IMR-90 (cell line): ENCODE measurements around the gene GNG12. TPM values are rescaled to one million over a fixed set of nuclear protein-coding genes. Genes with fewer than 3 reads are reported as not detected.

ENCODE experiments used
- ATAC-seq: fragments of 200-7000 bp; cut with Tn5 transposase; 2 replicates; pipeline ENCODE4 v1.9.1; 2020; ENCODE audit warnings: low read depth, mild to moderate bottlenecking, moderate library complexity
- BruUV-seq: library from RNA; stranded (reverse); fragments of 400-500 nt; replicated peaks from 2 replicates; lab custom pipeline; 2021; lab: Mats Ljungman, UMichigan
- CTCF ChIA-PET: fragments of 300-600 bp; formaldehyde crosslinking; extraction: SDS; loops from one replicate; lab custom pipeline; 2021; ENCODE audit warnings: antibody characterized with exemption; lab: Yijun Ruan, JAX
- POLR2A ChIA-PET: fragments of 300-600 bp; sonication (Branson Sonifier 250); formaldehyde crosslinking; loops from one replicate; lab custom pipeline; 2022; ENCODE audit warnings: antibody characterized with exemption; ENCODE audit not compliant: unreplicated experiment; lab: Charles Lee
- DNase-seq: peaks from one replicate; pipeline ENCODE4 v3.0.0; 2013
- H2AFZ ChIP-seq: replicated peaks from 2 replicates; pipeline ENCODE3; 2013; ENCODE audit warnings: low read length, mild to moderate bottlenecking; ENCODE audit not compliant: poor library complexity
- H2AK5ac ChIP-seq: 2 replicates; pipeline ENCODE4 v1.6.1; 2013; ENCODE audit warnings: low read depth, low read length, inconsistent platforms
- H2AK9ac ChIP-seq: replicated peaks from 2 replicates; pipeline ENCODE3; 2013; ENCODE audit warnings: mild to moderate bottlenecking, low read depth, low read length, moderate library complexity; ENCODE audit not compliant: poor library complexity
- H2BK120ac ChIP-seq: 2 replicates; pipeline ENCODE4 v1.6.1; 2013; ENCODE audit warnings: low read depth, low read length, inconsistent platforms
- H2BK15ac ChIP-seq: 3 replicates; pipeline ENCODE4 v1.6.1; 2013; ENCODE audit warnings: low read depth, low read length, inconsistent platforms
- H2BK20ac ChIP-seq: 2 replicates; pipeline ENCODE4 v1.6.1; 2013; ENCODE audit warnings: low read depth, mild to moderate bottlenecking, inconsistent platforms, low read length, moderate library complexity
- H2BK5ac ChIP-seq: 2 replicates; pipeline ENCODE4 v1.6.1; 2013; ENCODE audit warnings: mild to moderate bottlenecking, low read depth, low read length, inconsistent platforms; ENCODE audit not compliant: poor library complexity, severe bottlenecking
- H3K14ac ChIP-seq: replicated peaks from 2 replicates; pipeline ENCODE4 v1.6.1; 2013; ENCODE audit warnings: low read depth, low read length, inconsistent platforms
- H3K18ac ChIP-seq: 2 replicates; pipeline ENCODE4 v1.6.1; 2013; ENCODE audit warnings: low read depth, low read length, control low read depth
- H3K23ac ChIP-seq: 2 replicates; pipeline ENCODE4 v1.6.1; 2013; ENCODE audit warnings: low read depth, low read length, inconsistent platforms
- H3K27ac ChIP-seq: 2 replicates; pipeline ENCODE4 v1.5.1; 2013; ENCODE audit warnings: mild to moderate bottlenecking, control low read depth, low read length; ENCODE audit not compliant: insufficient read depth
- H3K27me3 ChIP-seq: 2 replicates; pipeline ENCODE4 v1.6.1; 2013; ENCODE audit warnings: low read length; ENCODE audit not compliant: control insufficient read depth, insufficient read depth
- H3K36me3 ChIP-seq: 2 replicates; pipeline ENCODE4 v1.6.1; 2013; ENCODE audit warnings: low read length, mixed read lengths; ENCODE audit not compliant: control insufficient read depth, insufficient read depth
- H3K4ac ChIP-seq: 2 replicates; pipeline ENCODE4 v1.6.1; 2013; ENCODE audit warnings: low read depth, low read length, inconsistent platforms
- H3K4me1 ChIP-seq: 2 replicates; pipeline ENCODE4 v1.6.1; 2013; ENCODE audit warnings: low read length, mixed read lengths; ENCODE audit not compliant: control insufficient read depth, insufficient read depth
- H3K4me2 ChIP-seq: 2 replicates; pipeline ENCODE4 v1.6.1; 2013; ENCODE audit warnings: low read depth, mild to moderate bottlenecking, control low read depth, low read length, moderate library complexity
- H3K4me3 ChIP-seq: 2 replicates; pipeline ENCODE4 v1.5.1; 2013; ENCODE audit warnings: low read depth, mild to moderate bottlenecking, control low read depth, low read length, moderate library complexity; ENCODE audit not compliant: insufficient read depth
- H3K56ac ChIP-seq: 2 replicates; pipeline ENCODE4 v1.6.1; 2013; ENCODE audit warnings: low read length, inconsistent platforms; ENCODE audit not compliant: insufficient read depth; ENCODE audit errors: extremely low read depth
- H3K79me1 ChIP-seq, 2 experiments: 2 replicates each; pipeline ENCODE4 v1.6.1; 2013; ENCODE audit warnings: low read length in 2 of 2, inconsistent platforms in 1 of 2, low read depth in 1 of 2
- H3K9ac ChIP-seq: 2 replicates; pipeline ENCODE4 v1.6.1; 2013; ENCODE audit warnings: low read depth, low read length, control low read depth
- H3K9me1 ChIP-seq: 2 replicates; pipeline ENCODE4 v1.6.1; 2013; ENCODE audit warnings: low read length, inconsistent platforms; ENCODE audit not compliant: insufficient read depth
- H3K9me3 ChIP-seq: 2 replicates; pipeline ENCODE4 v1.6.1; 2013; ENCODE audit warnings: low read length; ENCODE audit not compliant: control insufficient read depth, insufficient read depth
- H4K20me1 ChIP-seq: 2 replicates; pipeline ENCODE4 v1.6.1; 2013; ENCODE audit warnings: low read length, inconsistent platforms; ENCODE audit not compliant: insufficient read depth
- H4K5ac ChIP-seq: 2 replicates; pipeline ENCODE4 v1.6.1; 2013; ENCODE audit warnings: mild to moderate bottlenecking, low read depth, low read length, control low read depth
- H4K8ac ChIP-seq, 2 experiments: 2 replicates each; pipeline ENCODE4 v1.6.1; 2013; ENCODE audit warnings: low read depth in 2 of 2, low read length in 2 of 2, control low read depth in 1 of 2, inconsistent platforms in 1 of 2
- H4K91ac ChIP-seq: 2 replicates; pipeline ENCODE4 v1.6.1; 2013; ENCODE audit warnings: low read depth, low read length, inconsistent platforms; ENCODE audit not compliant: insufficient read depth
- WGBS, 2 experiments: methylation state at CpG; one replicate each; pipeline versions ENCODE4 v1.1.5 to v1.1.7; 2013; ENCODE audit warnings: missing lambda C conversion rate in 2 of 2; ENCODE audit not compliant: insufficient read length in 1 of 2; ENCODE audit errors: extremely low coverage in 2 of 2; 5-methylcytosine and 5-hydroxymethylcytosine counted together
- dilution Hi-C: fragments of 300-500 bp; cut with HindIII; formaldehyde crosslinking; loops from one replicate; pipeline ENCODE4 v1.14.3; 2018; ENCODE audit warnings: low sequenced_read_pairs; ENCODE audit not compliant: unreplicated experiment
- in situ Hi-C: fragments of 300-500 bp; cut with MboI; formaldehyde crosslinking; loops from 3 replicates; pipeline ENCODE4 v1.14.3; 2019; ENCODE audit warnings: low sequenced_read_pairs, inconsistent platforms, mixed read lengths
- intact Hi-C: fragments of 100-400 bp; cut with micrococcal nuclease; formaldehyde crosslinking; loops from 2 replicates; pipeline ENCODE4 v1.10.0; 2022
- polyA plus RNA-seq, 3 experiments: library from polyadenylated mRNA; depleted of rRNA; stranded (reverse); fragments of >200 nt; gene quantifications; 2 replicates each; pipeline ENCODE4 v1.2.3, GENCODE V29; 2012; ENCODE audit warnings: low replicate concordance in 1 of 3
- total RNA-seq: library from RNA; depleted of rRNA; stranded (reverse); fragments of >200 nt; gene quantifications from 2 replicates; pipeline ENCODE4 v1.2.3, GENCODE V29; 2012
- TF ChIP-seq, protein P1 (sequence below): fragments of 150-350 bp; IDR thresholded peaks from 2 replicates; pipeline ENCODE4 v1.6.1; 2017; ENCODE audit warnings: mild to moderate bottlenecking, antibody characterized with exemption, low read length, low read depth

GNG12 gene
- total and polyA plus RNA-seq, 2 of the 4 experiments (the other 2 are of a cell fraction), result 92.3 to 132 TPM

DNA sequence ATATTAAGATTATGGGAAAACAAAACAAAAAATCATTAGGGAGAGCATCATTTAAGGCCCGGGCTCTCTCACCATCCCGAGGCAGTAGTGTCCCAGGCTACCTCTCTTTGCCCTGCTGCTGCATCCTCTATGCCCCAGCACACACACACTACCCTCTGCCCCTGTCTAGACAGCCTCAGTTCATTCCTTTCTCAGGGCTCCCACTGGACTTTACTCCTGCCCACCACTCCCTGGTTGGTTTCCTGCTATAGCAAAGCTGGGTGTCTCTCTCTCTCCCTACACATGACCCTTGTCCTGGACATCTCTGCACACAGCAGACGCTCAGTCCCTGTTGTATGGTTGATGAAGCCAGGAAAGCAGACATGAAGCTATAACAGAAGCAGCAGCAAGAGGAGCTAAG is 30.7 kb downstream of the GNG12 start:
- Histone ChIP-seq H3K23ac (no peak overlapping the region), H2AFZ (no peak overlapping the region), H2AK5ac (no peak overlapping the region), H3K27ac (no peak overlapping the region), H3K9ac (no peak overlapping the region), H3K9me1 (peaks cover 23% of the 10 kb centered on the region), H3K9me3 (no peaks in the 10 kb centered on the region), H3K27me3 (no peaks in the 10 kb centered on the region), H3K14ac (0 out of 2 replicates have a peak overlapping the region, but pooled peaks have one; percentile 2), H3K56ac (no peak overlapping the region), H3K4me1 (peaks cover 24% of the 10 kb centered on the region), H3K4ac (no peak overlapping the region), H4K91ac (peak overlapping the region; percentile 6; the same call in 1 of the 2 replicates), H2BK15ac (no peak overlapping the region), H3K4me2 (no peak overlapping the region), H4K20me1 (peaks cover 54% of the 10 kb centered on the region), H2BK5ac (no peak overlapping the region), H3K4me3 (no peak overlapping the region), H4K5ac (no peak overlapping the region), H2BK20ac (no peak overlapping the region), H4K8ac (no peak overlapping the region), H3K18ac (peak overlapping the region; percentile 72; the same call in 1 of the 2 replicates), H3K36me3 (peaks cover 4% of the 10 kb centered on the region; the same call in 1 of the 2 replicates), H3K79me1 (peaks cover 38 to 72% of the 10 kb centered on the region in 2 experiments), H2BK120ac (no peak overlapping the region), H2AK9ac (no peak overlapping the region)
- ATAC-seq (no peak), DNase-seq (no peak)
- intact Hi-C loops, result no loop called here
- 80% methylated on average over 2 of the region's 3 CpGs; no CpG with 5 or more reads in 1 of the 2 experiments for WGBS, 2 experiments
- ChIA-PET CTCF (interaction anchor here (0.5 to 0.9 kb wide), 2 partner anchors 9 to 231 kb away, joined by 3 read pairs; no protein-coding TSS in a partner anchor), POLR2A (no interaction called here)
- dilution Hi-C loops, result no loop called here
- BruUV-seq, result no TSS peak
- in situ Hi-C loops, result no loop called here
- TF ChIP-seq, protein P1, sequence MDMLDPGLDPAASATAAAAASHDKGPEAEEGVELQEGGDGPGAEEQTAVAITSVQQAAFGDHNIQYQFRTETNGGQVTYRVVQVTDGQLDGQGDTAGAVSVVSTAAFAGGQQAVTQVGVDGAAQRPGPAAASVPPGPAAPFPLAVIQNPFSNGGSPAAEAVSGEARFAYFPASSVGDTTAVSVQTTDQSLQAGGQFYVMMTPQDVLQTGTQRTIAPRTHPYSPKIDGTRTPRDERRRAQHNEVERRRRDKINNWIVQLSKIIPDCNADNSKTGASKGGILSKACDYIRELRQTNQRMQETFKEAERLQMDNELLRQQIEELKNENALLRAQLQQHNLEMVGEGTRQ, result no peak
